ENCODE results near the gene ZFPL1. TPM values are rescaled to one million over a fixed set of nuclear protein-coding genes. Genes with fewer than 3 reads are reported as not detected.

ZFPL1 gene
- total and polyA plus RNA-seq, 9 of the 15 experiments (the other 6 are each of a cell fraction or from before 2014, with no cell fraction given): 3.7 to 37.5 (median 22.7) TPM

DNA sequence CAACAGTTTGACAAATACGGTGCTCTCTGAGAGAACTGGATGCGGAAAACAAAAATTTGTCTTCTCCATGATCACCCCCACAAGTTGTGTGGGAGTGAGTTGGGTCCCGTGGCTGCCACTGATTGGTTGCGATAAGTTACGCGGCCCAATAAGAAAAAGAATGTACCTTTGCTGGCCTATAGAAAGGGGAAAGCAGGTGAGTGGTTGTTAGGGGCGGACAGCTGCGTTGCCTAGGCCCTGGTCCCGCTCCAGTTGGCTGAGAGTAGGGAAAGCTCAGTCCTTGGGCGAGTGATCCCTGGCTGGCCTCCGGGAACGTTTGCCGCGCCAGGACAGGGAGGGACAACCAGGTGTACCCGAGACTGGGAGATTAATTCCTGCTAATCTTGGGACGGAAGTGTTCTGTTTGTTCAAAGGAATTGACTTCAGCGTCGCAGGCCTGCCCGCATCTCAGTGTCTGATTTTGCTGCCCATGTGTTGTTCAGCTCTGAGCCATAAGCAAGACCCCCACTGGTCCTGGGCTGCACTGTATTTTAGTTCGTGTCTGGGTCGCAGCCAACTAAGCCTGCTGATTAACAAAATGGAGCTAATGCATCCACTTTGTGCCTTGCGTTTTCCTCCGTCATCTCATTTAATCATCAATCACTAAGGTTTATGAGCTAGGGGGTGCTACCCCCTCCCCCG lies 51.1 kb downstream of the ZFPL1 start (continued):
- TF ChIP-seq, protein P1, sequence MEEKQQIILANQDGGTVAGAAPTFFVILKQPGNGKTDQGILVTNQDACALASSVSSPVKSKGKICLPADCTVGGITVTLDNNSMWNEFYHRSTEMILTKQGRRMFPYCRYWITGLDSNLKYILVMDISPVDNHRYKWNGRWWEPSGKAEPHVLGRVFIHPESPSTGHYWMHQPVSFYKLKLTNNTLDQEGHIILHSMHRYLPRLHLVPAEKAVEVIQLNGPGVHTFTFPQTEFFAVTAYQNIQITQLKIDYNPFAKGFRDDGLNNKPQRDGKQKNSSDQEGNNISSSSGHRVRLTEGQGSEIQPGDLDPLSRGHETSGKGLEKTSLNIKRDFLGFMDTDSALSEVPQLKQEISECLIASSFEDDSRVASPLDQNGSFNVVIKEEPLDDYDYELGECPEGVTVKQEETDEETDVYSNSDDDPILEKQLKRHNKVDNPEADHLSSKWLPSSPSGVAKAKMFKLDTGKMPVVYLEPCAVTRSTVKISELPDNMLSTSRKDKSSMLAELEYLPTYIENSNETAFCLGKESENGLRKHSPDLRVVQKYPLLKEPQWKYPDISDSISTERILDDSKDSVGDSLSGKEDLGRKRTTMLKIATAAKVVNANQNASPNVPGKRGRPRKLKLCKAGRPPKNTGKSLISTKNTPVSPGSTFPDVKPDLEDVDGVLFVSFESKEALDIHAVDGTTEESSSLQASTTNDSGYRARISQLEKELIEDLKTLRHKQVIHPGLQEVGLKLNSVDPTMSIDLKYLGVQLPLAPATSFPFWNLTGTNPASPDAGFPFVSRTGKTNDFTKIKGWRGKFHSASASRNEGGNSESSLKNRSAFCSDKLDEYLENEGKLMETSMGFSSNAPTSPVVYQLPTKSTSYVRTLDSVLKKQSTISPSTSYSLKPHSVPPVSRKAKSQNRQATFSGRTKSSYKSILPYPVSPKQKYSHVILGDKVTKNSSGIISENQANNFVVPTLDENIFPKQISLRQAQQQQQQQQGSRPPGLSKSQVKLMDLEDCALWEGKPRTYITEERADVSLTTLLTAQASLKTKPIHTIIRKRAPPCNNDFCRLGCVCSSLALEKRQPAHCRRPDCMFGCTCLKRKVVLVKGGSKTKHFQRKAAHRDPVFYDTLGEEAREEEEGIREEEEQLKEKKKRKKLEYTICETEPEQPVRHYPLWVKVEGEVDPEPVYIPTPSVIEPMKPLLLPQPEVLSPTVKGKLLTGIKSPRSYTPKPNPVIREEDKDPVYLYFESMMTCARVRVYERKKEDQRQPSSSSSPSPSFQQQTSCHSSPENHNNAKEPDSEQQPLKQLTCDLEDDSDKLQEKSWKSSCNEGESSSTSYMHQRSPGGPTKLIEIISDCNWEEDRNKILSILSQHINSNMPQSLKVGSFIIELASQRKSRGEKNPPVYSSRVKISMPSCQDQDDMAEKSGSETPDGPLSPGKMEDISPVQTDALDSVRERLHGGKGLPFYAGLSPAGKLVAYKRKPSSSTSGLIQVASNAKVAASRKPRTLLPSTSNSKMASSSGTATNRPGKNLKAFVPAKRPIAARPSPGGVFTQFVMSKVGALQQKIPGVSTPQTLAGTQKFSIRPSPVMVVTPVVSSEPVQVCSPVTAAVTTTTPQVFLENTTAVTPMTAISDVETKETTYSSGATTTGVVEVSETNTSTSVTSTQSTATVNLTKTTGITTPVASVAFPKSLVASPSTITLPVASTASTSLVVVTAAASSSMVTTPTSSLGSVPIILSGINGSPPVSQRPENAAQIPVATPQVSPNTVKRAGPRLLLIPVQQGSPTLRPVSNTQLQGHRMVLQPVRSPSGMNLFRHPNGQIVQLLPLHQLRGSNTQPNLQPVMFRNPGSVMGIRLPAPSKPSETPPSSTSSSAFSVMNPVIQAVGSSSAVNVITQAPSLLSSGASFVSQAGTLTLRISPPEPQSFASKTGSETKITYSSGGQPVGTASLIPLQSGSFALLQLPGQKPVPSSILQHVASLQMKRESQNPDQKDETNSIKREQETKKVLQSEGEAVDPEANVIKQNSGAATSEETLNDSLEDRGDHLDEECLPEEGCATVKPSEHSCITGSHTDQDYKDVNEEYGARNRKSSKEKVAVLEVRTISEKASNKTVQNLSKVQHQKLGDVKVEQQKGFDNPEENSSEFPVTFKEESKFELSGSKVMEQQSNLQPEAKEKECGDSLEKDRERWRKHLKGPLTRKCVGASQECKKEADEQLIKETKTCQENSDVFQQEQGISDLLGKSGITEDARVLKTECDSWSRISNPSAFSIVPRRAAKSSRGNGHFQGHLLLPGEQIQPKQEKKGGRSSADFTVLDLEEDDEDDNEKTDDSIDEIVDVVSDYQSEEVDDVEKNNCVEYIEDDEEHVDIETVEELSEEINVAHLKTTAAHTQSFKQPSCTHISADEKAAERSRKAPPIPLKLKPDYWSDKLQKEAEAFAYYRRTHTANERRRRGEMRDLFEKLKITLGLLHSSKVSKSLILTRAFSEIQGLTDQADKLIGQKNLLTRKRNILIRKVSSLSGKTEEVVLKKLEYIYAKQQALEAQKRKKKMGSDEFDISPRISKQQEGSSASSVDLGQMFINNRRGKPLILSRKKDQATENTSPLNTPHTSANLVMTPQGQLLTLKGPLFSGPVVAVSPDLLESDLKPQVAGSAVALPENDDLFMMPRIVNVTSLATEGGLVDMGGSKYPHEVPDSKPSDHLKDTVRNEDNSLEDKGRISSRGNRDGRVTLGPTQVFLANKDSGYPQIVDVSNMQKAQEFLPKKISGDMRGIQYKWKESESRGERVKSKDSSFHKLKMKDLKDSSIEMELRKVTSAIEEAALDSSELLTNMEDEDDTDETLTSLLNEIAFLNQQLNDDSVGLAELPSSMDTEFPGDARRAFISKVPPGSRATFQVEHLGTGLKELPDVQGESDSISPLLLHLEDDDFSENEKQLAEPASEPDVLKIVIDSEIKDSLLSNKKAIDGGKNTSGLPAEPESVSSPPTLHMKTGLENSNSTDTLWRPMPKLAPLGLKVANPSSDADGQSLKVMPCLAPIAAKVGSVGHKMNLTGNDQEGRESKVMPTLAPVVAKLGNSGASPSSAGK (IDR thresholded peaks at IDR 0.05): peak; percentile 82
- TF ChIP-seq BRD4 (IDR thresholded peaks at IDR 0.05) (no peak), BRD9 (IDR thresholded peaks at IDR 0.05; ENCODE audit: low read depth, partially characterized antibody) (no peak), GABPB1 (CRISPR knock-in tag; IDR thresholded peaks at IDR 0.05) (no peak), TAF1 (IDR thresholded peaks at IDR 0.05; ENCODE audit: control insufficient read depth, extremely low read depth, insufficient read depth, low read length, severe bottlenecking) (peak; percentile 36), ZNF696 (CRISPR knock-in tag; conservative IDR thresholded peaks at IDR 0.05) (no peak), SAFB2 (IDR thresholded peaks at IDR 0.05; ENCODE audit: borderline replicate concordance, low read depth, low read length, severe bottlenecking) (no peak), ELF2 (CRISPR knock-in tag; IDR thresholded peaks at IDR 0.05) (no peak), ZFP1 (CRISPR knock-in tag; IDR thresholded peaks at IDR 0.05) (no peak), TAF7 (tag; IDR thresholded peaks at IDR 0.05) (no peak), TBL1XR1 (IDR thresholded peaks at IDR 0.05; ENCODE audit: low read length in 2 of 2) (no peak), ZNF124 (CRISPR knock-in tag; IDR thresholded peaks at IDR 0.05) (no peak), KDM5B (IDR thresholded peaks at IDR 0.05; ENCODE audit: insufficient replicate concordance, low read depth, low read length) (peak; percentile 77), SUPT5H (IDR thresholded peaks at IDR 0.05) (peak; percentile 34; the same call in 1 of the 2 replicates)
- TF ChIP-seq, protein P2, sequence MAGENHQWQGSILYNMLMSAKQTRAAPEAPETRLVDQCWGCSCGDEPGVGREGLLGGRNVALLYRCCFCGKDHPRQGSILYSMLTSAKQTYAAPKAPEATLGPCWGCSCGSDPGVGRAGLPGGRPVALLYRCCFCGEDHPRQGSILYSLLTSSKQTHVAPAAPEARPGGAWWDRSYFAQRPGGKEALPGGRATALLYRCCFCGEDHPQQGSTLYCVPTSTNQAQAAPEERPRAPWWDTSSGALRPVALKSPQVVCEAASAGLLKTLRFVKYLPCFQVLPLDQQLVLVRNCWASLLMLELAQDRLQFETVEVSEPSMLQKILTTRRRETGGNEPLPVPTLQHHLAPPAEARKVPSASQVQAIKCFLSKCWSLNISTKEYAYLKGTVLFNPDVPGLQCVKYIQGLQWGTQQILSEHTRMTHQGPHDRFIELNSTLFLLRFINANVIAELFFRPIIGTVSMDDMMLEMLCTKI (IDR thresholded peaks at IDR 0.05; ENCODE audit: partially characterized antibody): no peak

Measured in K562 (cell line).